GM23248 (cell line): Measurements from ENCODE around the gene TOM1L1.

Source experiments
- EZH2 ChIP-seq: fragments of 200-600 bp; sonication (generic); IDR thresholded peaks from 2 replicates; pipeline ENCODE4 v1.6.1; 2018; ENCODE audit warnings: antibody characterized with exemption, mild to moderate bottlenecking; ENCODE audit not compliant: insufficient read depth, poor library complexity, severe bottlenecking
- EZH2phosphoT487 ChIP-seq: fragments of 200-600 bp; sonication (generic); IDR thresholded peaks from 2 replicates; pipeline ENCODE4 v1.6.1; 2018; ENCODE audit warnings: antibody characterized with exemption, moderate library complexity, mild to moderate bottlenecking, low read depth; ENCODE audit not compliant: insufficient read depth

DNA sequence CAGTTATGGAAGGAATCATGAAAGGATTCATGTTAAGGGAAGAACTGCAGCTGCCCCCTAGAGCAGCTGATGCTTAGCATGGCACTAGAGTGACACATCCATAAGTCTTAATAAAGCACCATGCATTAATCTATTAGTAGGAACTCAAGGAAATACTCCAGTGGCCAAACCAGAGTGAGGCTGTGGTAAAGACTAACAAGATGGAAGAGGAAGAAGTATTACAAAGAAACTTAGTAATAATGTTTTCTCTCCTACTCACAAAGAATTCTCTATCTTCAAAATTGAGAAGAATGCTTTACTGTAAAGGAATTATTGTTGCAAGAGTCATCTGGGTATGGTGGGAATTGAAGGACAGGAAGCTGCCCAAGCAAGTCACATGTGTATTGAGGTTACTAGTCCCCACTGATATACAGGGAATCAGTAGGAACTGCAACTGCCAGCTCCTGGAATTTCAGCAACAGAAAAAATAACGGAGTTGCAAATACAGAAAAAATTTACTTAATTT is 29.9 kb upstream of the TOM1L1 start:
- TF ChIP-seq EZH2phosphoT487 (no peak), EZH2 (no peak)
